Measurements from ENCODE around the gene SNW1. TPM values are rescaled to one million over a fixed set of nuclear protein-coding genes. Genes with fewer than 3 reads are reported as not detected.
"Not testable (repeated sequence)": the region's sequence is repeated elsewhere in the genome, so short reads cannot be mapped to it uniquely, and the experiment has no call there.

SNW1 gene
- total and polyA plus RNA-seq, 4 donors, result 17.3 to 33.8 (median 18.4) TPM

- not testable (repeated sequence) for H3K27ac ChIP-seq (ENCODE audit: low read depth in 1 of 2, low read length in 2 of 2); DNase-seq (ENCODE audit: low spot score); H3K4me1 ChIP-seq (ENCODE audit: control insufficient read depth in 4 of 4, insufficient read depth in 4 of 4, low read length in 3 of 4); H3K9ac ChIP-seq (ENCODE audit: low read depth in 1 of 2, low read length in 2 of 2); H3K4me3 ChIP-seq (ENCODE audit: low read depth in 1 of 3, low read length in 3 of 3); H3K9me3 ChIP-seq (ENCODE audit: control insufficient read depth in 4 of 4, low read length in 3 of 4); H3K27me3 ChIP-seq (ENCODE audit: control insufficient read depth in 4 of 4, insufficient read depth in 4 of 4, low read length in 3 of 4)
- WGBS, result 93% methylated on average over 33 of the region's 33 CpGs
- peaks cover 5 to 44% (median 40%) of the 10 kb centered on the region in 4 donors for H3K36me3 ChIP-seq (ENCODE audit: control insufficient read depth in 4 of 4, insufficient read depth in 3 of 4, low read depth in 1 of 4, low read length in 3 of 4)
Measured at GRCh38 chr14:77747425-77747824, 13.5 kb downstream of the SNW1 start.

DNA sequence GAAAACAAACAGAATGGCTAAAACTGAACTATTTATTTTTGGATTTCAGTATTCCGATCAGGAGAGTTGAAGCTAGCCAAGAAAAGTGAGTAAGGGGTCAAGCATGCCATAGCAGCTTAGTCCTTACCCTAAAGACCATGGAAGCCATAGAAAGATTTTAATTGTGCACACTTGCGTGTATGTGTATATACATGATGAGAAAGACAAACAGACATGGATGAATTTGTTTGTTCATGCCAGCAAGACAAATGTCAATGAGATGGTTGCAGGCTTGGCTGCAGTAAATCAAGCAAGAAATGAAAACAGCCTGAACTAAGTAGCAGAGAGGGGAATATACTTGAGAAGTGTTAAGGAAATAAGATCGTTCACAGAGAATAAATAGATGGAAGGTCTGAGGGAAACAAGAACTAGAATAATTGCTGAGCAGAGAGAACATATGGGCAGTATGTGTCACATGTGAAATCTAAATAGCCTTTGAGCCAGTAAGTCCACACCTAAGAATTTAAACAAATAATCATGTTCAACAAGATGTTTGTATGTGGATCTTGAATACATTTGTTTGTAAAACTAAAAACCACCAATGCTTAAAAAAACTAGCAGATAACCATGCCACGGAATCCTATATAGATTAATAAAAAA, 14.8 kb downstream of the SNW1 start:
- H3K4me3 ChIP-seq (ENCODE audit: low read depth in 1 of 3, low read length in 3 of 3), result no peak overlapping the region
- no peak for TF ChIP-seq RAD21 (IDR thresholded peaks at IDR 0.05)
- no peak for TF ChIP-seq YY1 (IDR thresholded peaks at IDR 0.05)
- no peak for TF ChIP-seq JUND (IDR thresholded peaks at IDR 0.05)
- TF ChIP-seq TAF1 (conservative IDR thresholded peaks at IDR 0.05), result no peak
- no peak for TF ChIP-seq MAX (IDR thresholded peaks at IDR 0.05)
- no peak for TF ChIP-seq EGR1 (IDR thresholded peaks at IDR 0.05; ENCODE audit: low read depth in 2 of 2)
- TF ChIP-seq, protein P1, sequence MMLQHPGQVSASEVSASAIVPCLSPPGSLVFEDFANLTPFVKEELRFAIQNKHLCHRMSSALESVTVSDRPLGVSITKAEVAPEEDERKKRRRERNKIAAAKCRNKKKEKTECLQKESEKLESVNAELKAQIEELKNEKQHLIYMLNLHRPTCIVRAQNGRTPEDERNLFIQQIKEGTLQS (IDR thresholded peaks at IDR 0.05), result no peak
- TF ChIP-seq GABPA (IDR thresholded peaks at IDR 0.05 in 1 of 2, conservative IDR thresholded peaks at IDR 0.05 in 1 of 2), result no peak
- TF ChIP-seq SP1 (IDR thresholded peaks at IDR 0.05), result no peak
- TF ChIP-seq HNF4A (conservative IDR thresholded peaks at IDR 0.05), result no peak
- 68% methylated on average over 4 of the region's 4 CpGs for WGBS
- no peak for DNase-seq (ENCODE audit: low spot score)
- no peak overlapping the region for H3K27ac ChIP-seq (ENCODE audit: low read depth in 1 of 2, low read length in 2 of 2)
- peaks cover 5 to 40% (median 36%) of the 10 kb centered on the region in 4 donors for H3K36me3 ChIP-seq (ENCODE audit: control insufficient read depth in 4 of 4, insufficient read depth in 3 of 4, low read depth in 1 of 4, low read length in 3 of 4)
- no peaks in the 10 kb centered on the region for H3K9me3 ChIP-seq (ENCODE audit: control insufficient read depth in 4 of 4, low read length in 3 of 4)
- no peaks in the 10 kb centered on the region for H3K27me3 ChIP-seq (ENCODE audit: control insufficient read depth in 4 of 4, insufficient read depth in 4 of 4, low read length in 3 of 4)
- H3K9ac ChIP-seq (ENCODE audit: low read depth in 1 of 2, low read length in 2 of 2), result no peak overlapping the region
- no peaks in the 10 kb centered on the region for H3K4me1 ChIP-seq (ENCODE audit: control insufficient read depth in 4 of 4, insufficient read depth in 4 of 4, low read length in 3 of 4)

- Histone ChIP-seq H3K4me3 (ENCODE audit: low read depth in 1 of 3, low read length in 3 of 3) (no peak overlapping the region), H3K9me3 (ENCODE audit: control insufficient read depth in 4 of 4, low read length in 3 of 4) (no peaks in the 10 kb centered on the region), H3K27ac (ENCODE audit: low read depth in 1 of 2, low read length in 2 of 2) (no peak overlapping the region), H3K36me3 (ENCODE audit: control insufficient read depth in 4 of 4, insufficient read depth in 3 of 4, low read depth in 1 of 4, low read length in 3 of 4) (peaks cover 9 to 32% (median 31%) of the 10 kb centered on the region in 4 donors), H3K27me3 (ENCODE audit: control insufficient read depth in 4 of 4, insufficient read depth in 4 of 4, low read length in 3 of 4) (no peaks in the 10 kb centered on the region), H3K4me1 (ENCODE audit: control insufficient read depth in 4 of 4, insufficient read depth in 4 of 4, low read length in 3 of 4) (peaks cover 0 to 2% (median 0%) of the 10 kb centered on the region in 4 donors), H3K9ac (ENCODE audit: low read depth in 1 of 2, low read length in 2 of 2) (no peak overlapping the region)
- TF ChIP-seq JUND (IDR thresholded peaks at IDR 0.05), result no peak
- TF ChIP-seq ZBTB33 (IDR thresholded peaks at IDR 0.05), result no peak
- no peak for TF ChIP-seq NR2F2 (IDR thresholded peaks at IDR 0.05)
- TF ChIP-seq, protein P1 (IDR thresholded peaks at IDR 0.05), result no peak
- no peak for TF ChIP-seq SP1 (IDR thresholded peaks at IDR 0.05)
- TF ChIP-seq RAD21 (IDR thresholded peaks at IDR 0.05), result no peak
- TF ChIP-seq FOXA1 (IDR thresholded peaks at IDR 0.05), result no peak
- TF ChIP-seq GABPA (IDR thresholded peaks at IDR 0.05 in 1 of 2, conservative IDR thresholded peaks at IDR 0.05 in 1 of 2), result no peak
- no peak for TF ChIP-seq HNF4G (IDR thresholded peaks at IDR 0.05)
- TF ChIP-seq HNF4A (conservative IDR thresholded peaks at IDR 0.05), result no peak
- TF ChIP-seq TAF1 (conservative IDR thresholded peaks at IDR 0.05), result no peak
- no peak for TF ChIP-seq RXRA (IDR thresholded peaks at IDR 0.05)
- no peak for TF ChIP-seq YY1 (IDR thresholded peaks at IDR 0.05)
- no peak for TF ChIP-seq EGR1 (IDR thresholded peaks at IDR 0.05; ENCODE audit: low read depth in 2 of 2)
- TF ChIP-seq MAX (IDR thresholded peaks at IDR 0.05), result no peak
- DNase-seq (ENCODE audit: low spot score), result no peak
- 90% methylated on average over 2 of the region's 2 CpGs for WGBS
Measured at GRCh38 chr14:77741438-77741837, 19.5 kb downstream of the SNW1 start.
